HG02678 (cell line): ENCODE data around the gene EGF.

Experiments
- ATAC-seq: cut with Tn5 transposase; IDR thresholded peaks from one replicate; pipeline ENCODE4 v1.9.1; 2021; ENCODE audit warnings: mild to moderate bottlenecking, moderate library complexity; ENCODE audit not compliant: unreplicated experiment

The EGF gene

DNA sequence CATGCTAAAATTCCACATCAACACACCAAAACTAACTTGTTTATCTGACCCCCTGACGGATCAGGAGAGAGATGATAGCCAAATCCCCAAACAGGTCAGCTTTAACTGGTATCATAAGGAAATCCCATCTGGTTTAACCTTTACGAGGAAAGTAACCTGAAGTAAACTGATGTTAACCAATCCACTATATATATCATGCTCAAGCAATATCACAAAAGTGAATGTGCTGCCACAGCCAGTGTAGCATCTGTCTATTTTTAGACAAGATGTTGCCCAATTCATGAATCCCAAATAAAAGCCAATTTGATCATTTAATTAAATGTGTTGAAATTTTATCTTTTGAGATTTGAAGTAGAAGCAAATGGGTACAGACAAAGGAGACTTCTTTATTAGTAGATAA, 44.5 kb downstream of the EGF start:
- no peak for ATAC-seq

DNA sequence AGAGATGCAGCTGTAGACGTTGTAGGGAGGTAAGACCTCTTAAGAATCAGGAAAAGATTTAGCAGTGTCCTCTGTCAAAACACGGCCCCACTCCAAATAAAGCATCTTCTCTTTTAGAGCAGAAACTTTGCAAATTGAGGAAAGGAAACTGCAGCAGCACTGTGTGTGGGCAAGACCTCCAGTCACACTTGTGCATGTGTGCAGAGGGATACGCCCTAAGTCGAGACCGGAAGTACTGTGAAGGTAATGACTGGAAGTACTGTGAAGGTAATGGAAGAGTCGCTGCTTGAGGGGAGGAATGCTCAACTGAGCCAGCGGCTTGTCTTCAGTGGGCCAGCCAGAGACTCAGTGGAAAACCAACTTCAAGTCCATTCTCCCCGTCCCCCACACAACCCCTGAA, 46.5 kb downstream of the EGF start:
- no peak for ATAC-seq

DNA sequence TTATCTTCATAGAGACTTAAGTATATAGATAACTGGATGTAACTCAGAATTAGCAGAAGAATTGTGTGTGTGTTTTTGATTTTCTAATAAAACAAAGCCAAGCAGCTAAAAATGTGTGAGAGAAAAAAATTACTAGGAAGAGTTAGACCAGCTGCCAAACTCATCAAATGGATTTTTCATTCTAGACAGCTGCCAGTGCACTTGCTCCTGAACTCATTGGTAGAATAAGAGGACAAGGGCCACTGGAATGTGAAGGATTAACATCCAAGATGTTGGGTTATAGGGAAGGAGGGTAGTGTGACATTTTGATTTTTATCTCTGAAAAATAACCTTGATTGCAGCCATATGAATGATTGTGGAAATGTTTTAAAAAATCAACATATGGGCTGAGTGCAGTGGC, 49.7 kb downstream of the EGF start:
- no peak for ATAC-seq

DNA sequence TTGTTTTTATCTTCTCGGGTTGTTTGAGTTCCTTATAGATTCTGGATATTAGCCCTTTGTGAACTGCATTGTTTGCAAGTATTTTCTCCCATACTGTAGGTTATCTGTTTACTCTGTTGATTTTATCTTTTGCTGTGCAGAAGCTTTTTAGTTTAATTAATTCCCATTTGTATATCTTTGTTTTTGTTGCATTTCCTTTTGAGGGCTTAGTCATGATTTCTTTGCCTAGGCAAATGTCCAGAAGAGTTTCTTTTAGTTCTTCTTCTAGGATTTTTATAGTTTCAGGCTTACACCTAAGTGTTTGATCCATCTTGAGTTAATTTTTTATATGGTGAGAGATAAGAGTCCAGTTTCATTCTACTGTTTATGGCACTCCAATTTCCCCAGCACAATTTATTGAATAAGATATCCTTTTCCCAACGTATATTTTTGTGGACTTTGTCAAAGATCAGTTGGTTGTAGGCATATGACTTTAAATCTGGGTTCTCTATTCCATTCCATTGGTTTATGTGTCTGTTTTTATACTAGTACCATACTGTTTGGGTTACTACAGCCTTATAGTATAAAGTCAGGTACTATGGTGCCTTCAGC, 54.3 kb downstream of the EGF start:
- ATAC-seq = no peak

DNA sequence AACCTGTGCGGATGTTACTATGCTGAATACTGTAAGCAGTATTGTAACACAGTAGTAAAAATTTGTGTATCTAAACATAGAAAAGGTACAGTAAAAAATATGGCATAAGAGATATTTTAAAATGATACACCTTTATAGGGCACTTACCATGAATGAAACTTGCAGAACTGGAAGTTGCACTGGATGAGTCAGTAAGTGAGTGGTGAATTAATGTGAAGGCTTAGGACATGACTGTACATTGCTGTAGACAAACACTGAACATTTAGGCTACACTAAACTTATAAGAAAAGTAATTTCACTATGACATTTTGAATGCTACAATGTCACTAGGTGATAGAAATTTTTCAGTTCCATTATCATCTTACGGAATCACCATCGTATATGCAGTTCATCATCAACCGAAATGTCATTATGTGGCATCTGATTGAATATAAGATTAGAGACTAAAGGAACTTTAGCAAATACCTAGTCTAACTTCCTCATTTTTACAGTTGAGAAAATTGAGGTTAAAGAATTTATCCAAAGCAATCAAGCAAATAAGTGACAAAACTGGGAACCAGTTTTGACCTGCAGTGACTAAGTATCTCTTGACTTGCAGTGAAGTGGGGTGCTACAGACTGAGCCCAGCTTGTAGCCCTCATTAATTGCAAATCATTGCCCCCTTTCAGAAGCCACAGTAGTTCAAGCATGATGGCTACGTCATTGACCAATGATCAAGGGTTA, 55.3 kb downstream of the EGF start:
- ATAC-seq = no peak

DNA sequence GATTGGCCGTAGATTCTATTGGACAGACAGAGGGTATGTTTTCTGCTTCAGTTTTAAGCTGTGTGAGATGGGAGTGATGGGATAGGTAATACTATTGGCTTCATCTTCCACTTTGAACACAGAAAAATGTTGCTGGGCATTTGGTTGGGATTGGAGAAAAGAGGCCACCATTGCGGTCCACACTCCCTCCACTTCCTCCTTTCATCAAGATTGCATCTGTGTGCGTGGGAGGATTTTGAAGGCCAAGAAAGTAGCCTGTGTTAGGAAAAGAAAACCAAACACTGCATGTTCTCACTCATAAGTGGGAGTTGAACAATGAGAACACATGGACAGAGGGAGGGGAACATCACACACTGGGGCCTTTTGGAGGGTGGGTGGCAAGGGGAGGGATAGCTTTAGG, 56.4 kb downstream of the EGF start:
- ATAC-seq = no peak

DNA sequence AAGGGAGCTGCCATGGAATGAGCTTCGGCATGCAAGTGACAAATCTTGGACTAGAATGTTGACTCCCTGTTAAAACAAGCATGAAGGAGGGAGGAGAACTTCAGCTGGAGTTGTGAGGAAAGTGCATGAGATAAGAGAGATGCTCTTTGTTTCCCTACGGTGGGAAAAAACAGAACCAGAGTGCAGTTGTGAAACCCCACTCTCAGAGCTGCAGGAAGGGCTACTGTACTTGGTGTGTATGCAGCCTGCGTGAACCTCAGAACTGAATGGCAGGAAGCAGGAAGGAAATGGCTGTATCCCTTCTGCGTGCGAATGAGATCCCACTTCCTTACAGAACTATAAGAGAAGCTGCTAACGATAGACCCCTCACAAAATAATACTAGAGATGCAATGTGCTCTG, 57.2 kb downstream of the EGF start:
- no peak for ATAC-seq

DNA sequence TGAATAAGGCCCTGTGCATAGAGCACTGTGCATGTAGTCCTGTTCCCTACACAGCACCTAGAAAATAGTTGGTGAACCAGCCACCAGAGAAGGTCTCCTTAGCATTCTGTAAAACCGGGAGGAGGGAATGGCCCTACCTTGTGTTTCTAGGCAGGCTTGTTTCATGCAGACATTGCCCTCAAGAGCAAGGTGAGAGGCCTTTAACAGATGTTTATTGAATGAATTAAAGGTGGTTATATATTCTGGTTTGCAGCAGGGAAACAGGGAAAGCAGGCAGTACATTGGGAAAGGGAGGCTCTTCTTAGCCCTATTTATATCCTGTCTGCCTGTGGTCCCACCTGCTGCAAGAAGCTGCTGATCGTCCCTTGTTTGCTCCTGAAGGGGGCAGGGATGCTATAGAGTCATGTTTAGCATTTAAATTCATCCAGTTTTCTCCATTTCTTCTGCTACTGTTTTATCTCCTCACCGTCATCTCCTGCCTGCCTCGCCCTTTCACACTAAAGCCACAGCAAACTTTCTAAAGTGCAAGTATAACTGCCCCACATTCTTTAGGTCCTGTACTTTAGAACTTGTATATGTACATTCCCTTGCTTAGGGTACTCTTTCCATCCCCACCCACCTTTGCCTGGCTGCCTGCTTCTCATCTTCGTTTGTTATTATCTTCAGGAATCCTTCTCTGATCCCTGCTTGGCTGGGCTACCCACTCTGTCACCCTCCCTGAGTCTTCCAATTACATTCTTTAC, 60.3 kb downstream of the EGF start:
- ATAC-seq = no peak

DNA sequence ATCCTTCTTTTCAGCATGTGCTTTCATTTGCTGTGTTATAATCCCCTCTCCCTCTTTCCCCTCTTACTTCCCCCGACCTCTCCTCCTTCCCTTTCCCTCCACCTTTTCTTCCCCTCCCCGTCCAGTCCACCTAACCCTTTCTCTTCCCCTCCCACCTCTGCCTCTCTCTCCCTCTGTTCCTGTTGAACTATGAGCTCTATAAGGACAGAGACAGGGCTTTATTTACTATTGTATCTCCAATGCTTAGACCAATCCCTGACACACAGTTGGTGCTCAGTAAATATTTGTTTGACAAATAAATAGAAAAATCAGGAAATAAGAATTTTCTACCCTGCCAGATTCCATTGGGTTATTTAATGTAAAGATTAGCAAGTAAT, 60.8 kb downstream of the EGF start:
- ATAC-seq = no peak

DNA sequence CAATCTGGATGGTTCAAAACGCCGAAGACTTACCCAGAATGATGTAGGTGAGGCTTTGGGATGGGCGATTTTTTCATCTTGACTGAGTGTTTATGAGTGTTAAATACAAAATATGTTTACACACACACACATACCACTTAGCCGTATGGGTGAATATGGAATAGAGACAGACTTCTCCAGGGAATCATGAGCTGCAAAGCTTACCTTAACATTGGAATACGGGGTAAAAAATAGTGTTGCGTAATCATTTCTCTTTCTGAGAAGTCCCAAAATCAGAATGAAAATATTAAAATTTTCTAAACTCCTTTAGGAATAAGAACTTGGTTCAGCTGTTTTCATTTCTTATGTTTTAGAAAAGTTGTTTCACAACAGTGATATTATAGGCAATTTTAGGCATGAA, 63.5 kb downstream of the EGF start:
- no peak for ATAC-seq

DNA sequence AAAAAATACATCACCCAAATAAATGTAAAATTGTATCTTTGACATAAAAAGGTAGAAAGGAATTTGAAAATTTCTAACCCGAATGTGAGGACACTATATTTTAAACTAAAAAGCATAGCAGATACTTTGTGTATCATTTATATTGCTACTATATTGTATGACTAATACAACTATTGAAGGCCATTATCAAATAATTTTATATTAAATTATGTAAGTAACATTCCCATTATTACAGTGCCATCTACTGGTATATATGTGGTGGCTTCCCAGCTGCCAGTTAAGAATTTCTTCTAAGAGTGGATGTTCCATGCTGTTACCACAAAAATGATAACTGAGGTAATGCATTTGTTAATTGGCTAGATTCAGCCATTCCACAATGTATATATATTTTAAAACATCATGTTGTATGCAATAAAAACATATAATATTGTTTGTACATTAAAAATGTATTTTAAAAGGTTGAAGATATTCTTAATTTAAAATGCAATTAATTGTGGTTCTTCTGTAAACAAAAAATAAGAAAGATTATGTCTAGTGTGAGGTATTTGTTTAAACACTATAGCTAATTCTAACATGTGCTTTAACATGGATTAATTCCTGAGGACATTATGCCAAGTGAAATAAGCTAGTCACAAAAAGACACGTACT, 65.3 kb downstream of the EGF start:
- ATAC-seq = no peak

DNA sequence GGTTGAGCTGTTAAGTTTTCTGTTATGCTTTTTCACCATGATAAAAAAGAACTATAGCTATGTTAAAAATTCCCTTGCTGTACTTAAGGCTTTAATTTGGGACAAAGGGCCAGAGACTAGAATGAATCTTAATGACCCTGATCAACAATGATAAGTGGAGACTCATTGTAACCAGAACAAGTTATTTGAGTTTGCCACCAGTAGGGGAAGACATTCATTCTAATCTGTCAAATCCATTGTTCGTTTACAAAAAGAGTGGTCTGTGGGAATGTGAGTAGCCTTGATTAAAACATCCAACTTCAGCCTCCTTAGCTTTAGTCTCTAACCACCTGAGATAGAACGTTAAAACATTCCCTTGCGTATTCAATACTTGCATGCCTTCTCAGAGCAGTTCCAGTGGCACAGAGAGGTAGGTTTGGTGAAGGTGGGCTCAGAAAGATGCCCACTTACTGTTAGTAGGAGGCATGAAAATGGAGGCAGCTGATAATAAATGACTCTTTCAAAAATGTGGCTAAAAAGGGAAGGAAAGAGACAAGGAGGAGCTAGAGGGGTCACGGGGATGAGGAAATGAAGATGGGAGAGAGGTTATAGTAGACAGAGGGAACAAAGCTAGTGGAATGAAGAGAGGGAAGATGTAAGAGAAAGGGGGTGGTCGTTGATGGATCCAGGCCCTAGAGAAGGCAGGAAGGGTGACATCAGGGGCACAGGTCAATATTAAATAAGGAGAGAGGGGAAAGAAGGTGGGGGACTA, 66.2 kb downstream of the EGF start:
- ATAC-seq = no peak

DNA sequence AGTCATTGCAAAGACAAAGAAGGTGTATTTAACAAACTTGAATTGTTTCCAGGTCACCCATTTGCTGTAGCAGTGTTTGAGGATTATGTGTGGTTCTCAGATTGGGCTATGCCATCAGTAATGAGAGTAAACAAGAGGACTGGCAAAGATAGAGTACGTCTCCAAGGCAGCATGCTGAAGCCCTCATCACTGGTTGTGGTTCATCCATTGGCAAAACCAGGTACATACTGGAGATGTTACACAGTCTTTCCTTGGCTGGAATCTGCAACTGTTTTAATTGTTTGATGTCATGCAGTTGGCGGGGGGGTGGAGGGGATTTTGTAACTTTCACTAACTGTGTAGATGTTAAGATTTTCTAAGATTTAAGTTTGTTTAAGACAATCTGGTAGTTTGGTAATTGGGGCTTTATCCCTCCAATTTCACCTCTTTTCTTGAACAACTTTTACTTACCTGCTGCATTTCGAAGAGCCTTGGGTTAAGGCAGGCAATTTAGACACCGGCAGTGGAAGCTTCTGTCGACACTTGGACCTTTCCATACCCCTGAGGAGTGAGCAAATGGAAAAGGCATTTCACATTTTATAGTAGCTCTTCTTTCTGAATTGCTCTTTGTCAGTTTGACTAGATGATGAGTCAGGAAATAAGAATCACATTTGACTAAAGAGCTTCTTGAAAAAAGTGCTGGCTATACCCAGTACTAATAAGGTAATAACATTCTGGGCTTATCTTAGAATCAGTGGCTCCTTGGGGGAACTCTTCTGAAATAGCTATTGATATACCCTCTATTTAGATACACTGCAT, 67.4 kb downstream of the EGF start:
- no peak for ATAC-seq

DNA sequence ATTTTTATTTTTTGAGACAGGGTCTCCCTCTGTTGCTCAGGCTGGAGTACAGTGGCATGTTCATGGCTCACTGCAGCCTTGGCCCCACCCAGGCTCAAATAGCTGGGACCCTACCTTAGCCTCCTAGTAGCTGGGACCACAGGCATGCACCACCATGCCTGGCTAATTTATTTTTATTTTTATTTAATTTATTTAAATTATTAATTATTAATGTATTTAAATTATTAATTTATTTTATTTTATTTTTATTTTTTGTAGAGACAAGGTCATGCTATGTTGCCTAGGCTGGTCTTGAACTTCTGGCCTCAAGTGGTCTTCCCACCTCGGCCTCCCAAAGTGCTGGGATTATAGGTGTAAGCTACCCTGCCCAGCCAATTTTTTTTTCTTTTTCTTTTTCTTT, 69.3 kb downstream of the EGF start:
- ATAC-seq = no peak

DNA sequence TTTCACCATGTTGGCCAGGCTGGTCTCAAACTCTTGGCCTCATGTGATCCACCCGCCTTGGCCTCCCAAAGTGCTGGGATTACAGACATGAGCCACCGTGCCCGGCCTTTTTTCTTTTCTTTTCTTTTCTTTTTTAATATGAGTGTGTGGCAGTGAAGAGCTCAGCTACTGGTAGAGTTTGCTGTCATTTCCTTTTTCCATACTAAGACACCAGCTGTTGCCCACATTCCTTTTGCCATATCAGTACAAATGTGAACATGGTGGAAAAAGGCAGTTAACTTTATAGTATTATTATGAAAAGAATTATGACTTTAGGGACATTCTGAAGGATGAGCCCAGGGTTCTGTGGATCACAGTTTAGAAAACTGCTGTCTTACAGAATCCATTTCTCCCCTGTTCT, 69.8 kb downstream of the EGF start:
- ATAC-seq = no peak

DNA sequence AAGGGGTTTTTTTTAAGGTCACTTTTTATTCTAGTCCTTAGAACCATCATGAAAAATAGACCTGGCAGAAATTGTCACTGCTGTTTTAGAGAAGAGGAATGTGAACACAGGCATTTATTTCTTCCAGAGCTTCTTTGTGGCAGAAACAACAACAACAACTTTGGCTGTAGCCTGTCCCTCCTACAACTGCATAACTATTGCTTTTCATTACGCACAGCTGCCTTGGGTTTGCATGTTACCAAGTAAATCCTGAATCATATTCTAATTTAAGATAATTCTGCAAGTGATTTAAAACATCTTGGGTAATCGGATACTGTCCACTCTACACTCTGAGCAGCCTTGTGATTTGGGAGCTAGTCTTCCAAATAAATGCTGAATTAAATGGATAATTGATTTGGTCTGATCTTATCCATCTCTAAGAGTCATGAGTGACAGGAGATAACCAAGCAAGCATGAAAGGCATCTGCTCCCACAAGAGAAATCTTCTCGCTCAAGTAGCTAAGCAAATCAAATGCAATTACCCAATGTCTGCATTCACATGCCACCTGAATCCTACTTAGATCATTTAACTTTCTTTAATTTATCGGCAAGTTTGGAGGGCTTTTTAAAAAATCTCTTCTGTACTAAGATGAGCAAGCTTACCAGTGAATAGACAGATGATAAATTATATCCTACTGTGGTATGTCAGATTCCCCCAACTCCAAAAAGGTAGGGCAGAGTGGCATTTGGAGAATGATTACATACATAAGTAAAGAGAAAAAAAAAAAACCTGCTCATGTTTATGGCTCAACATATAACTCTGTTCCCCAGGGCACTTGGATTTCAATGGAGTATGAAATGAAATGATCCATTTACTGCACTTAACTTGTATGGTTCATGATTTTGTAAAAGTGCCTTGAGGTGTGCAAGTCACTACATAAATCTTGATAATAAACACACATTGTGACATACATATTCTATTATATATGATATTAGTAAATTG, 73.6 kb downstream of the EGF start:
- no peak for ATAC-seq

DNA sequence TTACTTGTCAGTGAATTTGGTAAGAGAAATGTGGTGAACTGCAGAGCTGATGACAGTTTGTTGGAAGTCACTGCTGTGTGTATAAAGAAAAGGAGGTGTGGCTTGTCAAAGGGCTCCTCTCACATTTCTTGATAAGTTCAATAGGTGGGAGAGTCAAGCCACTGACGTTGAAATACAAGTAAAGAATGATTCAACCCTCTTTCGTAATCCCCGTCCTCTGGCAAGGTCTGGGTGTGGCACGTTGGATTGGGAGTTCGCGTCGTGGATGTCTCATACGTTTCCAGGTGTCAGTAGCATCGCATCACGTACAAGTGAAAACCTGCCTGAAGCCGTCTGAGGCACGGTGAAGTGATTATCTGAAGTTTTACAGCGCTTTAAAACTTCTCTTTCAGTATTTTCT, 76.4 kb downstream of the EGF start:
- ATAC-seq = no peak

DNA sequence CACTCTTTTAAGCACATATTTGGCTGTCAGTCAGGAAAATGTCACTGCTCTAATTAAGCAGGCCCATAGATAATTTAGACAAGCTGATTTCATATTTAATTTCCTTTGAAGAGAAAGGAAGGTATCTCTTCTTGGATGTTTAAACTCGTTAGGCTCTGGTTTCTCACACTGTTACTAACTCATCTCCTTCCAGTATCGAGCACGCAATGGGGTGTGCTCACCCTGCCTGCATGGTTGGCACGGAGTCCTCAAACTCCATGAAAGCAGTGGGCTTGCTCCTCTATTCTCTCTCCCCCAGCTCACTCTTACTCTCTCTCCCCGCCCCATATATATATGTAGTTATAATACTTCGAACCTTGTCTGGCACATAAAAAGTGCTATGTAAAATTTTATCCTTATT, 76.9 kb downstream of the EGF start:
- ATAC-seq = no peak
